Mesenchymal stem cell (in vitro differentiated cells and primary cell): Measurements from ENCODE around the gene PTPN14.
A peak's percentile ranks its signal among the peaks of the same experiment; 100 is the strongest.

Experiments
- DNase-seq: peaks from one replicate; pipeline ENCODE4 v3.0.0-alpha.2; 2013
- H2AFZ ChIP-seq: one replicate; pipeline ENCODE4 v1.6.1; 2013; ENCODE audit warnings: low read depth, mild to moderate bottlenecking, control low read depth, inconsistent platforms, low read length, moderate library complexity
- H2AK5ac ChIP-seq: 2 replicates; pipeline ENCODE4 v1.6.1; 2013; ENCODE audit warnings: low read length, moderate library complexity, mild to moderate bottlenecking, inconsistent platforms; ENCODE audit not compliant: severe bottlenecking
- H2BK120ac ChIP-seq: one replicate; pipeline ENCODE4 v1.6.1; 2013; ENCODE audit warnings: low read depth, mild to moderate bottlenecking, inconsistent platforms, low read length, moderate library complexity
- H2BK12ac ChIP-seq, 2 experiments: one replicate each; pipeline ENCODE4 v1.6.1; 2013; ENCODE audit warnings: inconsistent platforms in 2 of 2, low read length in 2 of 2, mild to moderate bottlenecking in 2 of 2, moderate library complexity in 2 of 2, control low read depth in 1 of 2
- H2BK15ac ChIP-seq: one replicate; pipeline ENCODE4 v1.6.1; 2013; ENCODE audit warnings: mild to moderate bottlenecking, low read depth, inconsistent platforms; ENCODE audit not compliant: poor library complexity, severe bottlenecking
- H2BK5ac ChIP-seq: 2 replicates; pipeline ENCODE4 v1.6.1; 2013; ENCODE audit warnings: low read depth, mild to moderate bottlenecking, low read length, control low read depth, inconsistent platforms; ENCODE audit not compliant: poor library complexity, severe bottlenecking
- H3K14ac ChIP-seq, 2 experiments: one replicate each; pipeline ENCODE4 v1.6.1; 2013; ENCODE audit warnings: inconsistent platforms in 2 of 2, low read length in 2 of 2, control low read depth in 1 of 2, mild to moderate bottlenecking in 1 of 2, moderate library complexity in 1 of 2
- H3K18ac ChIP-seq, 2 experiments: one replicate each; pipeline ENCODE4 v1.6.1; 2013; ENCODE audit warnings: inconsistent platforms in 2 of 2, low read length in 2 of 2, control low read depth in 1 of 2, low read depth in 1 of 2, mild to moderate bottlenecking in 1 of 2
- H3K23ac ChIP-seq, 2 experiments: one replicate each; pipeline ENCODE4 v1.6.1; 2013; ENCODE audit warnings: inconsistent platforms in 2 of 2, low read length in 2 of 2, mild to moderate bottlenecking in 2 of 2, moderate library complexity in 2 of 2, control low read depth in 1 of 2
- H3K27ac ChIP-seq: 2 replicates; pipeline ENCODE4 v1.5.1; 2013; ENCODE audit warnings: mild to moderate bottlenecking, moderate library complexity, low read length, control low read depth, inconsistent platforms; ENCODE audit not compliant: poor library complexity, severe bottlenecking
- H3K27me3 ChIP-seq, 2 experiments: 2 replicates each; pipeline versions ENCODE4 v1.6.1 to v1.7.0; 2013; ENCODE audit warnings: low read length in 2 of 2, mild to moderate bottlenecking in 2 of 2, moderate library complexity in 2 of 2, control low read depth in 1 of 2, inconsistent platforms in 1 of 2; ENCODE audit not compliant: control insufficient read depth in 1 of 2, insufficient read depth in 1 of 2
- H3K36me3 ChIP-seq, 2 experiments: 2 replicates each; pipeline versions ENCODE4 v1.6.1 to v1.7.0; 2013; ENCODE audit warnings: low read length in 2 of 2, control low read depth in 1 of 2, inconsistent platforms in 1 of 2, low read depth in 1 of 2, mild to moderate bottlenecking in 1 of 2; ENCODE audit not compliant: insufficient read depth in 2 of 2, control insufficient read depth in 1 of 2
- H3K4ac ChIP-seq, 2 experiments: one replicate each; pipeline ENCODE4 v1.6.1; 2013; ENCODE audit warnings: inconsistent platforms in 2 of 2, low read length in 2 of 2, mild to moderate bottlenecking in 2 of 2, moderate library complexity in 2 of 2, control low read depth in 1 of 2, low read depth in 1 of 2
- H3K4me1 ChIP-seq: 2 replicates; pipeline ENCODE4 v1.6.1; 2013; ENCODE audit warnings: low read depth, low read length, control low read depth; ENCODE audit not compliant: control insufficient read depth, insufficient read depth
- H3K4me2 ChIP-seq: 2 replicates; pipeline ENCODE4 v1.6.1; 2013; ENCODE audit warnings: low read length, mild to moderate bottlenecking, inconsistent platforms; ENCODE audit not compliant: poor library complexity, severe bottlenecking
- H3K4me3 ChIP-seq, 2 experiments: 2 replicates each; pipeline versions ENCODE4 v1.5.1 to v1.7.0; 2013; ENCODE audit warnings: low read length in 2 of 2, mild to moderate bottlenecking in 2 of 2, control low read depth in 1 of 2, low read depth in 1 of 2; ENCODE audit not compliant: insufficient read depth in 1 of 2
- H3K79me1 ChIP-seq: replicated peaks from 2 replicates; pipeline ENCODE4 v1.6.1; 2013; ENCODE audit warnings: mild to moderate bottlenecking, control low read depth, low read length, inconsistent platforms; ENCODE audit not compliant: poor library complexity, severe bottlenecking
- H3K9ac ChIP-seq: 2 replicates; pipeline ENCODE4 v1.7.0; 2013; ENCODE audit warnings: mild to moderate bottlenecking, low read length, moderate library complexity
- H3K9me3 ChIP-seq: 2 replicates; pipeline ENCODE4 v1.7.0; 2013; ENCODE audit warnings: mild to moderate bottlenecking, low read length; ENCODE audit not compliant: control insufficient read depth
- H4K8ac ChIP-seq: one replicate; pipeline ENCODE4 v1.6.1; 2013; ENCODE audit warnings: inconsistent platforms, mild to moderate bottlenecking, low read length, moderate library complexity
- H4K91ac ChIP-seq: one replicate; pipeline ENCODE4 v1.6.1; 2013; ENCODE audit warnings: mild to moderate bottlenecking, low read length, inconsistent platforms
- WGBS: methylation state at CpG from one replicate; pipeline ENCODE4 v1.1.7; 2013; ENCODE audit warnings: mixed read lengths; 5-methylcytosine and 5-hydroxymethylcytosine counted together

Gene PTPN14

DNA sequence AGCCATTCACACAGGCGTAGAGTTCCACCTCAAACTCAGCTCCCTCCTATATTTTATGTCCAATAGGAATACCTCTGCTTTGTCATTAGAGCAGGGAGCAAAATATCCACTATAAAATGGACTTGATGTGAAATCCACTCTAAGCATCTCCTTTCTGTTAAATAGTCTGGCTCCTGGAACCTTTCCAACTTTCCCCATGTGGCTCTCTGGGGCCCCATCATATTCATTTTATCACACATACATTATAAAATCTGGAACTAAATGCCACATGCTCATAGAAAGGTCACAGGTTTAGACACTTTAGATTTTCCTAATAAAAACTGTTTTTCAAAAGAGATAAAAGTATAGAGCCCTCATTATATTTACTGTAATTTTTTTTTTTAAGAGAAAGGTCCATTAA is 82.1 kb downstream of the PTPN14 start:
- Histone ChIP-seq H2BK5ac (no peak overlapping the region), H3K27me3 (no peaks in the 10 kb centered on the region), H3K4me3 (no peak overlapping the region), H2AK5ac (no peak overlapping the region), H3K36me3 (peaks cover 7 to 8% of the 10 kb centered on the region in 2 experiments), H2BK15ac (no peak overlapping the region), H3K9ac (no peak overlapping the region), H4K8ac (no peak overlapping the region), H3K4me2 (no peak overlapping the region), H2AFZ (no peak overlapping the region), H3K23ac (no peak overlapping the region), H3K18ac (no peak overlapping the region), H3K9me3 (no peaks in the 10 kb centered on the region), H3K27ac (no peak overlapping the region), H3K79me1 (no peaks in the 10 kb centered on the region), H4K91ac (no peak overlapping the region), H3K4ac (no peak overlapping the region), H2BK12ac (no peak overlapping the region), H3K14ac (no peak overlapping the region), H2BK120ac (no peak overlapping the region), H3K4me1 (peaks cover 11% of the 10 kb centered on the region)
- 84% methylated on average over 1 of the region's 1 CpG for WGBS
- DNase-seq = no peak

DNA sequence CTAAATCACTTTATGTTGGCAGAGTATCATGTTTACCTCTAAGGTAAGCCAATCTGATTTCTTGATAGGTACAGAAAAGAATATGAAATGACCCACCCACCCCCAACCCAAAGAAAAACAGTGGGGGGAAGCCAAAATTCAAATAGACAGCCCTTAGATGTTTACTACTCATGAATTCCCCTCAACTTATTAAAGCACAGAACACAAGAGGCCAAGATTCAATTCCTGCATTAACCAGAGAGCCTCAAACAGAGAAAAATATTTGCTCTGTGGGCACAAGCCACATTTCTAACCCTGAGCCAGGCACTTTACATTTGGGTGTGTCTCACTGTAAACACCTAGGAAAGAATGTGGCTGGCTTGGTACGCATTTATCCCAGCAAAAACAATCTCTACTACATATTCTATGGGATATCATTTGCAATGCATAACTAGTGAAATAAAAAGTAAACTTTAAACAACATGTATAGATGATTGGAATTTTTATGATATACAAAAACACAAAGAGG is 84.3 kb downstream of the PTPN14 start:
- Histone ChIP-seq H3K9me3 (no peaks in the 10 kb centered on the region), H4K91ac (no peak overlapping the region), H3K79me1 (no peaks in the 10 kb centered on the region), H3K23ac (no peak overlapping the region), H4K8ac (peak overlapping the region; percentile 36), H2AK5ac (no peak overlapping the region), H3K4me3 (no peak overlapping the region), H3K4ac (no peak overlapping the region), H3K18ac (no peak overlapping the region), H2BK120ac (no peak overlapping the region), H3K4me1 (peaks cover 13% of the 10 kb centered on the region), H2BK12ac (no peak overlapping the region), H2BK5ac (no peak overlapping the region), H3K9ac (no peak overlapping the region), H3K36me3 (peaks cover 12 to 25% of the 10 kb centered on the region in 2 experiments), H3K27me3 (no peaks in the 10 kb centered on the region), H3K4me2 (no peak overlapping the region), H2BK15ac (no peak overlapping the region), H2AFZ (no peak overlapping the region), H3K14ac (no peak overlapping the region), H3K27ac (peak overlapping the region; percentile 28)
- WGBS = no CpG with 5 or more reads among the region's 1 CpG
- no peak for DNase-seq

DNA sequence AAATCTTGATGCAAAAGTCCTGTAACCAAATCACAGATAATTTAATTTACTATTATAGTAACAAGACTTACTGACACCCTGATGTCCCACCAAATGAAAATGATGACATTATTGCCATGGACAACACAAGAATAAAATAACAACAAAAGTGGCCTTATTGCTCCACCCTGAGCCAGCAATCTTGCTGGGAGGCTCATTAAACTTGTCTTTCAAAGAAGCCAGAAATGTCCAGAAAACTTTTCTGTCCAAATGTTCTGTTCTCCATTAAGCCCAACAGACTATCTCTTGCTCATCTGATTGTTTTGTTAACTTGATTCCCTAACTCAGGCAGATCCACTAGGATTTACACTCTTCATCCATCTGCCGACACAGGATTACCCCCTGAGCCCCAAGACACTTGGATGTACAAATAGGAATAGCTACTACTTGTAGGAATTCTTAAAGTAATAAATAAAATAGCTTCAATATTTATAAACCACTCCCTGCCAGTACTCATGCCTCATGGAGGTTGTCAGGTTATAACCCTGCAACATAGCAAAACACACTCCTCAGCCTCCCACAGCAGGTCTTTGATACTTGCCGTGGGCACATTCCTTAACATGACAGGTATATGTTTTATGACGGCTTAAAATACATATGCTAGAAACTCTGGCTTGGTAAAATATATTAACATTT is 84.9 kb downstream of the PTPN14 start:
- Histone ChIP-seq H2BK15ac (no peak overlapping the region), H3K23ac (no peak overlapping the region), H3K36me3 (peaks cover 13 to 31% of the 10 kb centered on the region in 2 experiments), H2AFZ (no peak overlapping the region), H2BK5ac (no peak overlapping the region), H3K4me1 (peaks cover 12% of the 10 kb centered on the region), H3K27ac (peak overlapping the region; percentile 28), H3K4me3 (no peak overlapping the region), H3K27me3 (no peaks in the 10 kb centered on the region), H3K18ac (no peak overlapping the region), H3K9me3 (no peaks in the 10 kb centered on the region), H3K14ac (no peak overlapping the region), H4K91ac (no peak overlapping the region), H3K9ac (no peak overlapping the region), H2BK120ac (no peak overlapping the region), H2BK12ac (no peak overlapping the region), H3K4ac (no peak overlapping the region), H3K4me2 (no peak overlapping the region), H3K79me1 (no peaks in the 10 kb centered on the region), H4K8ac (no peak overlapping the region), H2AK5ac (no peak overlapping the region)
- peak; percentile 33 for DNase-seq
- no CpG with 5 or more reads among the region's 3 CpGs for WGBS

DNA sequence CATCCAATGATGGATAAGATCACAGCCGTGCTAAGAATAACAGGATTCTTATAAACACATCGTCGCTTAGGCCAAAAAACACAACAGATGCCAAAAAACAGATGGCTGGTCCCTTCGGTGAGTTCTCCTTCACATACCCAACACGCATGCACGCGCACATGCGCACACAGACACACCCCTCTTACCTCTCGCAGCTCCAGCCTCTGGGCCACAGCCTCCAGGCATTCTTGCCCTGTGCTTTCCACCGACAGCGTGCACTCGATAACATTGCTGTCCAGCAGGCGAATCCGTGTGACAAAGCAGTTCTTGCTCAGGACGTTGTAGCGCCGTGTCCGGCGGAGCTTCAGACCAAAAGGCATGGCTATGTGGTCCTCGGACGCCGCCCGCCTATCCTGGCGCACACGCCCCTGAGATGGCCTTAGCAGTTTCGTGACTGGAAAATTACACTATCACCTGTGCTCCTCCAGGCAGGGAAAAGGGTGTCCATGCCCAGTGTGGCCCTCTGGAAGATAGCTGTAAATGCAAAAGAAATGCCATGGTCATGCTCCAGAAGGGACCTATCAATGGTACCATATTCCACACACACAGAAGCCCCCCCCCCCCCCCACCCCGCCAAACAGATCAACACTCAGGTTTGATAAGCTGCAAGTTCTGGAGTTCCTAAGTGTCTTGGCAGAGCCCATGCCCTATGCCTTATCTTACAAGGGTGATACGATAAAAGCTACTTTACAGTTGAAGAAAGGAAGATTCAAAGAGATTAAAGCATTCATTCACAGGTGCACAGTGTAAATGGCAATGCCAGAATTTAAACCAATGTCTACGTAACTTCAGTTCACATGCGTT is 86.7 kb downstream of the PTPN14 start:
- no peak overlapping the region for H3K4me3 ChIP-seq
- H2AK5ac ChIP-seq = no peak overlapping the region
- H3K9me3 ChIP-seq = no peaks in the 10 kb centered on the region
- H2BK5ac ChIP-seq = no peak overlapping the region
- H2BK120ac ChIP-seq = no peak overlapping the region
- H3K23ac ChIP-seq = no peak overlapping the region
- H4K8ac ChIP-seq = no peak overlapping the region
- H2BK15ac ChIP-seq = no peak overlapping the region
- no peak overlapping the region for H2BK12ac ChIP-seq
- peaks cover 17% of the 10 kb centered on the region for H3K4me1 ChIP-seq
- H4K91ac ChIP-seq = no peak overlapping the region
- no peak overlapping the region for H3K18ac ChIP-seq
- no peak overlapping the region for H3K9ac ChIP-seq
- 97% methylated on average over 29 of the region's 30 CpGs for WGBS
- H3K79me1 ChIP-seq = no peaks in the 10 kb centered on the region
- DNase-seq = no peak
- H3K36me3 ChIP-seq = peaks cover 17 to 31% of the 10 kb centered on the region in 2 experiments
- no peak overlapping the region for H3K27ac ChIP-seq
- H3K4ac ChIP-seq = no peak overlapping the region
- H3K14ac ChIP-seq = no peak overlapping the region
- H3K27me3 ChIP-seq = no peaks in the 10 kb centered on the region
- no peak overlapping the region for H3K4me2 ChIP-seq
- no peak overlapping the region for H2AFZ ChIP-seq
